ENCODE measurements around the gene SLC9A5. TPM values are rescaled to one million over a fixed set of nuclear protein-coding genes. Genes with fewer than 3 reads are reported as not detected.

SLC9A5 gene
- total and polyA plus RNA-seq, 9 of the 15 experiments (the other 6 are each of a cell fraction or from before 2014, with no cell fraction given): 0.06 to 3.1 (median 1.2) TPM

DNA sequence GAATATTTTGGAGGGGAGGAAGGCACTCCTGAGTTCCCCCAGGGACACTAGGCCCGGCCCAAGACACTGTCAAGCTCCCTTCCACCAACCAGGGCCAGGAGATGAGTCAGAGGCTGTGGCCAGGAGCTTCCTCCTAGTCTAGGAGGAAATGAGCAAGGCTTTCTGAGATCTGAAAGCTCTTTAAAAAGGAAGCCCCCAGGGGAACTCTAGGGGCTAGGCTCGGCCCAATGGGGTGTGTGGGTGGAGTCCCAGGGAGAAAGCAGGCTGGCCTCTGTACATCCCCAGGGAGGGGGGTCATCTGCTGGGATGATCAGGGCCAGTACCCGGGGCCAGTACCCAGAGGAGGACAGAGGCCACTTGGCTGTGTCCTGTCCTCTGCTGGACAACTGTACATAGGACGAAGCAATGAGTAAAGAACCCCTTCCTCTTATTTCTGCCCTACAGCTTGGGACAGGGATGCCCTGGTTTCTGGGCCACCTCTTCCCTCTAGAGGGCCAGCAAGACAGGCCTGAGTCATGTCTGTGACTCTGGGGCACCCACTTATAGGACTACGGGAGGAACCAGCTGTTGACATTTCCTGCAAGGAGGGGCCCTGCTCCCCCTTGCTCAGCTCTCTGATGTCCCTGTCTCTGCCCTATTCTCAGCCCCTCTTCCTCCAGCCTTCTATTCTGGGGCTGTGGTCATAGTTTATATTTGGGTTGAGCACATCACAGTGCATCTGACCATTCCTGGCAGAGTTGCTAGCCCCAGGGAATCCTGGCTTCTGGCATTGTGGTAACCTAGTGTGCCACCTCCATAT, 4.2 kb upstream of the SLC9A5 start (continued):
- TF ChIP-seq, protein P1, sequence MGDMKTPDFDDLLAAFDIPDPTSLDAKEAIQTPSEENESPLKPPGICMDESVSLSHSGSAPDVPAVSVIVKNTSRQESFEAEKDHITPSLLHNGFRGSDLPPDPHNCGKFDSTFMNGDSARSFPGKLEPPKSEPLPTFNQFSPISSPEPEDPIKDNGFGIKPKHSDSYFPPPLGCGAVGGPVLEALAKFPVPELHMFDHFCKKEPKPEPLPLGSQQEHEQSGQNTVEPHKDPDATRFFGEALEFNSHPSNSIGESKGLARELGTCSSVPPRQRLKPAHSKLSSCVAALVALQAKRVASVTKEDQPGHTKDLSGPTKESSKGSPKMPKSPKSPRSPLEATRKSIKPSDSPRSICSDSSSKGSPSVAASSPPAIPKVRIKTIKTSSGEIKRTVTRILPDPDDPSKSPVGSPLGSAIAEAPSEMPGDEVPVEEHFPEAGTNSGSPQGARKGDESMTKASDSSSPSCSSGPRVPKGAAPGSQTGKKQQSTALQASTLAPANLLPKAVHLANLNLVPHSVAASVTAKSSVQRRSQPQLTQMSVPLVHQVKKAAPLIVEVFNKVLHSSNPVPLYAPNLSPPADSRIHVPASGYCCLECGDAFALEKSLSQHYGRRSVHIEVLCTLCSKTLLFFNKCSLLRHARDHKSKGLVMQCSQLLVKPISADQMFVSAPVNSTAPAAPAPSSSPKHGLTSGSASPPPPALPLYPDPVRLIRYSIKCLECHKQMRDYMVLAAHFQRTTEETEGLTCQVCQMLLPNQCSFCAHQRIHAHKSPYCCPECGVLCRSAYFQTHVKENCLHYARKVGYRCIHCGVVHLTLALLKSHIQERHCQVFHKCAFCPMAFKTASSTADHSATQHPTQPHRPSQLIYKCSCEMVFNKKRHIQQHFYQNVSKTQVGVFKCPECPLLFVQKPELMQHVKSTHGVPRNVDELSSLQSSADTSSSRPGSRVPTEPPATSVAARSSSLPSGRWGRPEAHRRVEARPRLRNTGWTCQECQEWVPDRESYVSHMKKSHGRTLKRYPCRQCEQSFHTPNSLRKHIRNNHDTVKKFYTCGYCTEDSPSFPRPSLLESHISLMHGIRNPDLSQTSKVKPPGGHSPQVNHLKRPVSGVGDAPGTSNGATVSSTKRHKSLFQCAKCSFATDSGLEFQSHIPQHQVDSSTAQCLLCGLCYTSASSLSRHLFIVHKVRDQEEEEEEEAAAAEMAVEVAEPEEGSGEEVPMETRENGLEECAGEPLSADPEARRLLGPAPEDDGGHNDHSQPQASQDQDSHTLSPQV (IDR thresholded peaks at IDR 0.05): 0 out of 2 replicates have a peak, but pooled peaks have one; percentile 32
- TF ChIP-seq PHF21A (IDR thresholded peaks at IDR 0.05; ENCODE audit: borderline replicate concordance, low read depth) (no peak), DACH1 (IDR thresholded peaks at IDR 0.05; ENCODE audit: partially characterized antibody) (peak; percentile 57), SMC3 (conservative IDR thresholded peaks at IDR 0.05; ENCODE audit: insufficient read depth, low read depth, low read length) (no peak), FOXM1 (IDR thresholded peaks at IDR 0.05; ENCODE audit: low read depth) (no peak), FOXM1 (CRISPR knock-in tag; IDR thresholded peaks at IDR 0.05; ENCODE audit: low read depth) (no peak), MAZ (CRISPR knock-in tag; conservative IDR thresholded peaks at IDR 0.05 in 1 of 2, IDR thresholded peaks at IDR 0.05 in 1 of 2) (peak in 1 of 2 experiments; percentile 31; a peak in 1 of 4 replicates), ZNF408 (CRISPR knock-in tag; IDR thresholded peaks at IDR 0.05; ENCODE audit: low read depth) (no peak), TBP (optimal IDR thresholded peaks at IDR 0.05; ENCODE audit: low read depth, low read length) (peak; percentile 42)
- TF ChIP-seq, protein P2, sequence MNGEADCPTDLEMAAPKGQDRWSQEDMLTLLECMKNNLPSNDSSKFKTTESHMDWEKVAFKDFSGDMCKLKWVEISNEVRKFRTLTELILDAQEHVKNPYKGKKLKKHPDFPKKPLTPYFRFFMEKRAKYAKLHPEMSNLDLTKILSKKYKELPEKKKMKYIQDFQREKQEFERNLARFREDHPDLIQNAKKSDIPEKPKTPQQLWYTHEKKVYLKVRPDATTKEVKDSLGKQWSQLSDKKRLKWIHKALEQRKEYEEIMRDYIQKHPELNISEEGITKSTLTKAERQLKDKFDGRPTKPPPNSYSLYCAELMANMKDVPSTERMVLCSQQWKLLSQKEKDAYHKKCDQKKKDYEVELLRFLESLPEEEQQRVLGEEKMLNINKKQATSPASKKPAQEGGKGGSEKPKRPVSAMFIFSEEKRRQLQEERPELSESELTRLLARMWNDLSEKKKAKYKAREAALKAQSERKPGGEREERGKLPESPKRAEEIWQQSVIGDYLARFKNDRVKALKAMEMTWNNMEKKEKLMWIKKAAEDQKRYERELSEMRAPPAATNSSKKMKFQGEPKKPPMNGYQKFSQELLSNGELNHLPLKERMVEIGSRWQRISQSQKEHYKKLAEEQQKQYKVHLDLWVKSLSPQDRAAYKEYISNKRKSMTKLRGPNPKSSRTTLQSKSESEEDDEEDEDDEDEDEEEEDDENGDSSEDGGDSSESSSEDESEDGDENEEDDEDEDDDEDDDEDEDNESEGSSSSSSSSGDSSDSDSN (IDR thresholded peaks at IDR 0.05; ENCODE audit: borderline replicate concordance in 1 of 2, low read depth in 2 of 2, low read length in 2 of 2): 0 out of 4 replicates have a peak, but pooled peaks of 1 of the 2 experiments have one; percentile 58
- TF ChIP-seq, protein P3, sequence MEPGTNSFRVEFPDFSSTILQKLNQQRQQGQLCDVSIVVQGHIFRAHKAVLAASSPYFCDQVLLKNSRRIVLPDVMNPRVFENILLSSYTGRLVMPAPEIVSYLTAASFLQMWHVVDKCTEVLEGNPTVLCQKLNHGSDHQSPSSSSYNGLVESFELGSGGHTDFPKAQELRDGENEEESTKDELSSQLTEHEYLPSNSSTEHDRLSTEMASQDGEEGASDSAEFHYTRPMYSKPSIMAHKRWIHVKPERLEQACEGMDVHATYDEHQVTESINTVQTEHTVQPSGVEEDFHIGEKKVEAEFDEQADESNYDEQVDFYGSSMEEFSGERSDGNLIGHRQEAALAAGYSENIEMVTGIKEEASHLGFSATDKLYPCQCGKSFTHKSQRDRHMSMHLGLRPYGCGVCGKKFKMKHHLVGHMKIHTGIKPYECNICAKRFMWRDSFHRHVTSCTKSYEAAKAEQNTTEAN (CRISPR knock-in tag; IDR thresholded peaks at IDR 0.05): no peak
- TF ChIP-seq, protein P4, sequence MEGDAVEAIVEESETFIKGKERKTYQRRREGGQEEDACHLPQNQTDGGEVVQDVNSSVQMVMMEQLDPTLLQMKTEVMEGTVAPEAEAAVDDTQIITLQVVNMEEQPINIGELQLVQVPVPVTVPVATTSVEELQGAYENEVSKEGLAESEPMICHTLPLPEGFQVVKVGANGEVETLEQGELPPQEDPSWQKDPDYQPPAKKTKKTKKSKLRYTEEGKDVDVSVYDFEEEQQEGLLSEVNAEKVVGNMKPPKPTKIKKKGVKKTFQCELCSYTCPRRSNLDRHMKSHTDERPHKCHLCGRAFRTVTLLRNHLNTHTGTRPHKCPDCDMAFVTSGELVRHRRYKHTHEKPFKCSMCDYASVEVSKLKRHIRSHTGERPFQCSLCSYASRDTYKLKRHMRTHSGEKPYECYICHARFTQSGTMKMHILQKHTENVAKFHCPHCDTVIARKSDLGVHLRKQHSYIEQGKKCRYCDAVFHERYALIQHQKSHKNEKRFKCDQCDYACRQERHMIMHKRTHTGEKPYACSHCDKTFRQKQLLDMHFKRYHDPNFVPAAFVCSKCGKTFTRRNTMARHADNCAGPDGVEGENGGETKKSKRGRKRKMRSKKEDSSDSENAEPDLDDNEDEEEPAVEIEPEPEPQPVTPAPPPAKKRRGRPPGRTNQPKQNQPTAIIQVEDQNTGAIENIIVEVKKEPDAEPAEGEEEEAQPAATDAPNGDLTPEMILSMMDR (IDR thresholded peaks at IDR 0.05 in 2 of 3, conservative IDR thresholded peaks at IDR 0.05 in 1 of 3; ENCODE audit: insufficient read depth in 2 of 3, low read depth in 1 of 3, low read length in 3 of 3): peak in 1 of 3 experiments; percentile 25; a peak in 2 of 6 replicates
- TF ChIP-seq, protein P5, sequence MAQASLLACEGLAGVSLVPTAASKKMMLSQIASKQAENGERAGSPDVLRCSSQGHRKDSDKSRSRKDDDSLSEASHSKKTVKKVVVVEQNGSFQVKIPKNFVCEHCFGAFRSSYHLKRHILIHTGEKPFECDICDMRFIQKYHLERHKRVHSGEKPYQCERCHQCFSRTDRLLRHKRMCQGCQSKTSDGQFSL (CRISPR knock-in tag; IDR thresholded peaks at IDR 0.05): 0 out of 2 replicates have a peak, but pooled peaks have one; percentile 36
- TF ChIP-seq, protein P5 (tag; IDR thresholded peaks at IDR 0.05): no peak

Measured in K562 (cell line).